Keratinocyte (primary cell): Measurements from ENCODE around the gene GNG2. TPM values are rescaled to one million over a fixed set of nuclear protein-coding genes. Genes with fewer than 3 reads are reported as not detected.

Experiments
- DNase-seq: peaks from one replicate; pipeline ENCODE4 v3.0.0-alpha.2; 2011; ENCODE audit warnings: low read depth, missing footprints, low spot score
- FAIRE-seq: peaks from 2 replicates; lab custom pipeline; 2011; peaks lifted over from hg19 to GRCh38; lab: Jason Lieb, UNC
- H2AFZ ChIP-seq: 2 replicates; pipeline ENCODE4 v1.6.0; 2012; ENCODE audit warnings: low read length, control low read depth, inconsistent platforms; ENCODE audit not compliant: control insufficient read depth
- H3K27ac ChIP-seq: 2 replicates; pipeline ENCODE4 v1.5.1; 2011; ENCODE audit warnings: low read length; ENCODE audit not compliant: control insufficient read depth, insufficient read depth
- H3K27me3 ChIP-seq: 3 replicates; pipeline ENCODE4 v1.6.0; 2011; ENCODE audit warnings: low read length; ENCODE audit not compliant: control insufficient read depth, insufficient read depth; ENCODE audit errors: extremely low read depth
- H3K36me3 ChIP-seq, 2 experiments: 2 replicates in 1 of 2; 3 replicates in 1 of 2; pipeline ENCODE4 v1.5.1; 2011; ENCODE audit warnings: low read length in 2 of 2, mild to moderate bottlenecking in 1 of 2; ENCODE audit not compliant: control insufficient read depth in 2 of 2, insufficient read depth in 2 of 2; ENCODE audit errors: extremely low read depth in 1 of 2
- H3K4me1 ChIP-seq: 3 replicates; pipeline ENCODE4 v1.5.1; 2011; ENCODE audit warnings: low read length; ENCODE audit not compliant: control insufficient read depth, insufficient read depth; ENCODE audit errors: extremely low read depth
- H3K4me2 ChIP-seq: 3 replicates; pipeline ENCODE4 v1.6.0; 2011; ENCODE audit warnings: low read depth, low read length; ENCODE audit not compliant: control insufficient read depth, insufficient read depth; ENCODE audit errors: extremely low read depth
- H3K4me3 ChIP-seq, 3 experiments: fragments of 200-600 bp in 1 of 3; sonication (generic) in 1 of 3; 2 replicates in 2 of 3; 3 replicates in 1 of 3; pipeline ENCODE4 v1.5.1; 2011 to 2016; ENCODE audit warnings: low read length in 3 of 3, mild to moderate bottlenecking in 3 of 3, control low read depth in 2 of 3, inconsistent platforms in 1 of 3, low read depth in 1 of 3, mixed read lengths in 1 of 3, mixed run types in 1 of 3, moderate library complexity in 1 of 3; ENCODE audit not compliant: control insufficient read depth in 2 of 3, insufficient read depth in 2 of 3; ENCODE audit errors: extremely low read depth in 1 of 3
- H3K79me2 ChIP-seq: 2 replicates; pipeline ENCODE4 v1.6.0; 2012; ENCODE audit warnings: low read length; ENCODE audit not compliant: control insufficient read depth, insufficient read depth
- H3K9ac ChIP-seq: 3 replicates; pipeline ENCODE4 v1.6.0; 2011; ENCODE audit warnings: low read length; ENCODE audit not compliant: control insufficient read depth, insufficient read depth; ENCODE audit errors: extremely low read depth
- H3K9me1 ChIP-seq: 3 replicates; pipeline ENCODE4 v1.6.0; 2011; ENCODE audit warnings: low read length; ENCODE audit not compliant: control insufficient read depth, insufficient read depth; ENCODE audit errors: extremely low read depth
- H3K9me3 ChIP-seq: 2 replicates; pipeline ENCODE4 v1.5.1; 2012; ENCODE audit warnings: low read depth, low read length; ENCODE audit not compliant: control insufficient read depth
- H4K20me1 ChIP-seq: 3 replicates; pipeline ENCODE4 v1.6.0; 2011; ENCODE audit warnings: low read length; ENCODE audit not compliant: control insufficient read depth, insufficient read depth; ENCODE audit errors: extremely low read depth
- CTCF ChIP-seq, 3 experiments: IDR thresholded peaks in 1 of 3; conservative IDR thresholded peaks in 1 of 3; optimal IDR thresholded peaks in 1 of 3; 2 replicates in 2 of 3; 3 replicates in 1 of 3; pipeline versions ENCODE3 to v1.5.1; 2011; ENCODE audit warnings: low read length in 3 of 3, mild to moderate bottlenecking in 3 of 3, moderate library complexity in 2 of 3, control low read depth in 1 of 3, inconsistent platforms in 1 of 3; ENCODE audit not compliant: insufficient read depth in 2 of 3; ENCODE audit errors: extremely low read depth in 1 of 3
- EZH2 ChIP-seq: IDR thresholded peaks from one replicate; pipeline ENCODE4 v1.6.1; 2012; ENCODE audit warnings: inconsistent platforms, mild to moderate bottlenecking, low read length, moderate library complexity
- dilution Hi-C: fragments of 300-500 bp; cut with MboI; formaldehyde crosslinking; loops from one replicate; pipeline ENCODE4 v1.7.0; 2020; ENCODE audit warnings: low sequenced_read_pairs; ENCODE audit not compliant: extremely low pct_ligation_motif_present
- polyA minus RNA-seq, 3 experiments: library from RNA; depleted of rRNA, polyadenylated mRNA; stranded (reverse); fragments of >200 nt; gene quantifications; 1 replicate in 1 of 3; 2 replicates in 1 of 3; 3 replicates in 1 of 3; pipeline ENCODE4 v1.2.3, GENCODE V29; 2011
- polyA plus RNA-seq, 5 experiments: library from polyadenylated mRNA; depleted of rRNA in 3 of 5; stranded (reverse) in 3 of 5; stranded (forward) in 1 of 5; unstranded in 1 of 5; fragments of >200 nt; gene quantifications; 1 replicate in 1 of 5; 2 replicates in 3 of 5; 3 replicates in 1 of 5; pipeline versions ENCODE4 v1.2.1 to v1.2.3, GENCODE V29; 2011 to 2012; ENCODE audit warnings: missing spikeins in 2 of 5, low read depth in 1 of 5, low replicate concordance in 1 of 5

Gene GNG2
- polyA plus RNA-seq, result 0.21 to 0.39 TPM (median 0.28 TPM) in 3 replicates
- polyA plus RNA-seq (2011; ENCODE audit: low read depth), result not detected
- 0.35 and 0.40 TPM in 2 replicates for polyA plus RNA-seq (2011; cell fraction: cytosol; rRNA removed)
- 0.45 TPM in 1 of 2 replicates, not detected in the other for polyA plus RNA-seq (2011; cell fraction: nucleus; rRNA removed)
- 0.30 TPM in 1 of 2 replicates, not detected in the other for polyA plus RNA-seq (2012; ENCODE audit: low replicate concordance)
- 0.86 TPM in 1 of 3 replicates, not detected in the others for polyA minus RNA-seq
- not detected for polyA minus RNA-seq (2011; cell fraction: cytosol; rRNA and poly(A)+ RNA removed)
- 0.70 TPM in 1 of 2 replicates, not detected in the other for polyA minus RNA-seq (2011; cell fraction: nucleus; rRNA and poly(A)+ RNA removed)

- H3K27me3 ChIP-seq, result peaks cover 5% of the 10 kb centered on the region
- dilution Hi-C loops, result no loop called here
- no peaks in the 10 kb centered on the region for H3K9me3 ChIP-seq
- TF ChIP-seq CTCF (optimal IDR thresholded peaks at IDR 0.05 in 1 of 3, IDR thresholded peaks at IDR 0.05 in 1 of 3, conservative IDR thresholded peaks at IDR 0.05 in 1 of 3; ENCODE audit: extremely low read depth in 1 of 3, insufficient read depth in 2 of 3, low read length in 3 of 3), result no peak
- no peak for TF ChIP-seq EZH2
- peaks cover 9% of the 10 kb centered on the region for H3K4me1 ChIP-seq
- H4K20me1 ChIP-seq, result no peaks in the 10 kb centered on the region
- FAIRE-seq (peak; percentile 29), DNase-seq (no peak)
- peak within 1 kb of the TSS in 2 of 3 experiments; percentile 55 to 64 for H3K4me3 ChIP-seq
- H3K9me1 ChIP-seq, result no peaks in the 10 kb centered on the region
- H3K9ac ChIP-seq, result peak within 1 kb of the TSS; percentile 18
- H3K36me3 ChIP-seq, result no peaks in the 10 kb centered on the region
- H3K27ac ChIP-seq, result no peak within 1 kb of the TSS
- H2AFZ ChIP-seq, result peak within 1 kb of the TSS; percentile 83
- no peaks in the 10 kb centered on the region for H3K79me2 ChIP-seq
- peak within 1 kb of the TSS; percentile 96 for H3K4me2 ChIP-seq
Observed at GRCh38 chr14:51860164-51860824, at the start of gene GNG2. GNG2 (plus strand) TSS chr14:51860612; CDS start chr14:51950679, 90,067 bp downstream.

- dilution Hi-C loops, result no loop called here
- FAIRE-seq, result no peak
- H3K36me3 ChIP-seq, result no peaks in the 10 kb centered on the region
- no peak overlapping the region for H3K27ac ChIP-seq
- DNase-seq, result no peak
- TF ChIP-seq CTCF (optimal IDR thresholded peaks at IDR 0.05 in 1 of 3, IDR thresholded peaks at IDR 0.05 in 1 of 3, conservative IDR thresholded peaks at IDR 0.05 in 1 of 3; ENCODE audit: extremely low read depth in 1 of 3, insufficient read depth in 2 of 3, low read length in 3 of 3) (no peak), EZH2 (no peak)
- no peaks in the 10 kb centered on the region for H3K9me3 ChIP-seq
- H3K4me1 ChIP-seq, result no peaks in the 10 kb centered on the region
- H3K27me3 ChIP-seq, result peaks cover 4% of the 10 kb centered on the region
- H3K9me1 ChIP-seq, result no peaks in the 10 kb centered on the region
- no peaks in the 10 kb centered on the region for H4K20me1 ChIP-seq
- no peak overlapping the region for H3K4me3 ChIP-seq
- H3K4me2 ChIP-seq, result no peak overlapping the region
- H2AFZ ChIP-seq, result no peak overlapping the region
- no peak overlapping the region for H3K9ac ChIP-seq
- H3K79me2 ChIP-seq, result no peaks in the 10 kb centered on the region
Observed at GRCh38 chr14:51811706-51812105, 48.7 kb upstream of the GNG2 start.
